ENCODE data around the gene SCTR. TPM values are rescaled to one million over a fixed set of nuclear protein-coding genes. Genes with fewer than 3 reads are reported as not detected.

The SCTR gene
- total and polyA plus RNA-seq, 2 of the 13 experiments (the other 11 are each of a cell fraction or from before 2014, with no cell fraction given) = not detected

DNA sequence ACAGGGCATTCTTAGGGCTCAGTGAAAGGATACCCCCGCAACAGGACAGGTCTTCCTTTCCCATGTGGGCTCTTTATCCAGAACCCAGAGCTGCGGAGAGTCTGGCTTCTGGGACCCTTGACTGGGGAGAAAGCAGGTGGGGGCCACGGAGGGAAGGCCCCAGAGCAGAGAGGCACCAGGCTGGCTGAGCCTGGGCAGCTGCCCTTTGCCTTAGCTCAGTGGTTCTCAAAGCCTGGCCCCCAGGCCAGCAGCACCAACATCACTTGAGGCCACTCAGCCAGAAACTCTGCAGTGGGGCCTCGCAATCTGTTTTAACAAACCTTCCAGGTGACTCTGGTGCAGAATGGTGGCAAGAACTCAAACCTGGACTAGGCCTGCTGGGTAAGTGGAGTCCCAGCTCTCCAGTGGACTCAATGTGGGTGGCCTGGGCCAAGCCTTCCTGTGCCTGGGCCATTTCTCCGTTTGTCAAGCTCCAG is 94.2 kb downstream of the SCTR start (continued):
- no peak for TF ChIP-seq MAF1 (CRISPR knock-in tag; IDR thresholded peaks at IDR 0.05; ENCODE audit: borderline replicate concordance)
- peak; percentile 14; the same call in 1 of the 2 replicates for TF ChIP-seq MED1 (CRISPR knock-in tag; IDR thresholded peaks at IDR 0.05)
- no peak for TF ChIP-seq CENPBD1 (CRISPR knock-in tag; IDR thresholded peaks at IDR 0.05; ENCODE audit: borderline replicate concordance, low read depth)
- TF ChIP-seq ZFP41 (CRISPR knock-in tag; IDR thresholded peaks at IDR 0.05; ENCODE audit: borderline replicate concordance) = no peak
- TF ChIP-seq ZNF773 (CRISPR knock-in tag; IDR thresholded peaks at IDR 0.05; ENCODE audit: borderline replicate concordance) = no peak
- no peak for TF ChIP-seq KLF11 (CRISPR knock-in tag; IDR thresholded peaks at IDR 0.05)
- no peak for TF ChIP-seq ZGPAT (CRISPR knock-in tag; IDR thresholded peaks at IDR 0.05)
- TF ChIP-seq CCAR2 (optimal IDR thresholded peaks at IDR 0.05; ENCODE audit: low read depth, low read length) = no peak
- TF ChIP-seq ZSCAN30 (CRISPR knock-in tag; IDR thresholded peaks at IDR 0.05) = no peak
- peak; percentile 32; the same call in 1 of the 2 replicates for TF ChIP-seq PAXIP1 (CRISPR knock-in tag; conservative IDR thresholded peaks at IDR 0.05)
- TF ChIP-seq ZNF333 (CRISPR knock-in tag; IDR thresholded peaks at IDR 0.05; ENCODE audit: borderline replicate concordance) = no peak
- no peak for TF ChIP-seq ZKSCAN1 (IDR thresholded peaks at IDR 0.05; ENCODE audit: low read length)
- TF ChIP-seq PRMT3 (CRISPR knock-in tag; IDR thresholded peaks at IDR 0.05; ENCODE audit: borderline replicate concordance, low read depth) = no peak
- TF ChIP-seq HOXA9 (CRISPR knock-in tag; IDR thresholded peaks at IDR 0.05; ENCODE audit: borderline replicate concordance) = no peak
- 0 out of 2 replicates have a peak, but pooled peaks have one; percentile 77 for TF ChIP-seq ZNF512B (CRISPR knock-in tag; IDR thresholded peaks at IDR 0.05; ENCODE audit: borderline replicate concordance)
- no peak for TF ChIP-seq CHD4 (IDR thresholded peaks at IDR 0.05; ENCODE audit: borderline replicate concordance, low read length)
- TF ChIP-seq, protein P1, sequence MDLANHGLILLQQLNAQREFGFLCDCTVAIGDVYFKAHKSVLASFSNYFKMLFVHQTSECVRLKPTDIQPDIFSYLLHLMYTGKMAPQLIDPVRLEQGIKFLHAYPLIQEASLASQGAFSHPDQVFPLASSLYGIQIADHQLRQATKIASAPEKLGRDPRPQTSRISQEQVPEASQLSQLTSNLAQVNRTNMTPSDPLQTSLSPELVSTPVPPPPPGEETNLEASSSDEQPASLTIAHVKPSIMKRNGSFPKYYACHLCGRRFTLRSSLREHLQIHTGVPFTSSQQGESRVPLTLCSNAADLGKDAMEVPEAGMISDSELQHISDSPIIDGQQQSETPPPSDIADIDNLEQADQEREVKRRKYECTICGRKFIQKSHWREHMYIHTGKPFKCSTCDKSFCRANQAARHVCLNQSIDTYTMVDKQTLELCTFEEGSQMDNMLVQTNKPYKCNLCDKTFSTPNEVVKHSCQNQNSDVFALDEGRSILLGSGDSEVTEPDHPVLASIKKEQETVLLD (CRISPR knock-in tag; IDR thresholded peaks at IDR 0.05; ENCODE audit: low read depth) = no peak
